Measurements from ENCODE around the gene TMEM47.

Gene TMEM47

GRCh38 chrX:34586346-34586911 is 70.7 kb downstream of the TMEM47 start:
- no peak for DNase-seq (ENCODE audit: insufficient read length, low spot score)
- FAIRE-seq: no peak

GRCh38 chrX:34585561-34585960 is 71.5 kb downstream of the TMEM47 start:
- no peak for DNase-seq (ENCODE audit: insufficient read length, low spot score)
- no peak for FAIRE-seq

GRCh38 chrX:34584781-34585180 is 72.3 kb downstream of the TMEM47 start:
- FAIRE-seq: no peak
- no peak for DNase-seq (ENCODE audit: insufficient read length, low spot score)

DNA sequence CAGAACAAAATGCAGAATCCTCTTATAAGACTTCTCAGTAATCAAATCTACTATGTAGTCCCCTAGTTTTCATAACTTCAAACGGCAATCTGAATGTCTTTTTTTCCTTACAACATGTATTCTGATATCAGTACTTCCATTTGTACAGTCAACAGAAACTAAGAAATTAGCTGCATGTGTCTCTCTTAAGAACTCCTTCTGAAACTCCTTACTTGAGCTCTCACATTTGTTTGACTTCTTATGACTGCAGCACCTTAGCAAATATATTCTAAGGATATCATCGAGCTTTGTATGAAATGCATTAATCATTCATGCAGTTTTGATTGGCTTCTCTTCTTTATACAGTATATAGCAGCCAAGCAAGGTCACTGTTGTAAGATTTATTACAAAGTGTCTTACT is 77.0 kb downstream of the TMEM47 start:
- FAIRE-seq: no peak
- DNase-seq (ENCODE audit: insufficient read length, low spot score): no peak

GRCh38 chrX:34578237-34578636 is 78.8 kb downstream of the TMEM47 start:
- no peak for FAIRE-seq
- DNase-seq (ENCODE audit: insufficient read length, low spot score): peak; percentile 3
